Thymus (tissue), 11 donors: Measurements from ENCODE around the gene SIK3. TPM values are rescaled to one million over a fixed set of nuclear protein-coding genes. Genes with fewer than 3 reads are reported as not detected.

Experiments used
- DNase-seq, 9 donors: peaks; one replicate each; pipeline ENCODE4 v3.0.0-alpha.2; 2013; ENCODE audit warnings: low spot score in 9 of 9, low read depth in 6 of 9, missing footprints in 1 of 9
- H3K27ac ChIP-seq, 2 donors: one replicate each; pipeline ENCODE4 v1.5.1; 2013; ENCODE audit warnings: control low read depth in 1 of 2, low read depth in 1 of 2, low read length in 1 of 2, mild to moderate bottlenecking in 1 of 2, moderate library complexity in 1 of 2
- H3K27me3 ChIP-seq, 2 donors: one replicate each; pipeline ENCODE4 v1.5.1; 2013; ENCODE audit warnings: low read length in 1 of 2; ENCODE audit not compliant: control insufficient read depth in 2 of 2, insufficient read depth in 1 of 2
- H3K36me3 ChIP-seq, 2 donors: one replicate each; pipeline ENCODE4 v1.5.1; 2013; ENCODE audit warnings: low read length in 1 of 2, mild to moderate bottlenecking in 1 of 2, moderate library complexity in 1 of 2; ENCODE audit not compliant: control insufficient read depth in 2 of 2, insufficient read depth in 2 of 2
- H3K4me1 ChIP-seq, 2 donors: one replicate each; pipeline ENCODE4 v1.5.1; 2013; ENCODE audit warnings: low read length in 2 of 2; ENCODE audit not compliant: control insufficient read depth in 2 of 2, insufficient read depth in 2 of 2
- H3K4me3 ChIP-seq, 2 donors: one replicate each; pipeline ENCODE4 v1.5.1; 2013; ENCODE audit warnings: low read length in 2 of 2, control low read depth in 1 of 2, mild to moderate bottlenecking in 1 of 2
- H3K9me3 ChIP-seq, 2 donors: one replicate each; pipeline ENCODE4 v1.5.1; 2013; ENCODE audit warnings: low read length in 1 of 2, mild to moderate bottlenecking in 1 of 2; ENCODE audit not compliant: control insufficient read depth in 2 of 2, insufficient read depth in 1 of 2
- WGBS: extraction: QIAGEN DNeasy Blood & Tissue Kit; methylation state at CpG from one replicate; pipeline ENCODE4 v1.1.7; 2013; 5-methylcytosine and 5-hydroxymethylcytosine counted together
- polyA plus RNA-seq: library from polyadenylated mRNA; stranded (reverse); fragments of 200-250 nt; gene quantifications from one replicate; pipeline ENCODE4 v1.2.3, GENCODE V29; 2013
- total RNA-seq: library from RNA; stranded (reverse); fragments of 120-200 nt; gene quantifications from one replicate; pipeline ENCODE4 v1.2.4, GENCODE V29; 2013
- donor health status: healthy.

The SIK3 gene
- total and polyA plus RNA-seq, 2 donors, result 10.3 to 12.2 TPM

- H3K4me3 ChIP-seq, result no peak overlapping the region
- H3K9me3 ChIP-seq, result no peaks in the 10 kb centered on the region
- peak overlapping the region in 1 of 2 donors; percentile 61 for H3K27ac ChIP-seq
- peaks cover 0 to 7% of the 10 kb centered on the region in 2 donors for H3K4me1 ChIP-seq
- H3K27me3 ChIP-seq, result no peaks in the 10 kb centered on the region
- peak in 1 of 9 donors; percentile 55 for DNase-seq
- no peaks in the 10 kb centered on the region for H3K36me3 ChIP-seq
- WGBS, result 52% methylated on average over 7 of the region's 7 CpGs
Measured at GRCh38 chr11:116980136-116980793, 118.0 kb downstream of the SIK3 start.

GRCh38 chr11:116976941-116977570, 121.2 kb downstream of the SIK3 start:
- Histone ChIP-seq H3K36me3 (no peaks in the 10 kb centered on the region), H3K4me1 (peaks cover 0 to 7% of the 10 kb centered on the region in 2 donors), H3K9me3 (no peaks in the 10 kb centered on the region), H3K4me3 (no peak overlapping the region), H3K27ac (no peak overlapping the region), H3K27me3 (no peaks in the 10 kb centered on the region)
- 91% methylated on average over 5 of the region's 5 CpGs for WGBS
- DNase-seq, result no peak

DNA sequence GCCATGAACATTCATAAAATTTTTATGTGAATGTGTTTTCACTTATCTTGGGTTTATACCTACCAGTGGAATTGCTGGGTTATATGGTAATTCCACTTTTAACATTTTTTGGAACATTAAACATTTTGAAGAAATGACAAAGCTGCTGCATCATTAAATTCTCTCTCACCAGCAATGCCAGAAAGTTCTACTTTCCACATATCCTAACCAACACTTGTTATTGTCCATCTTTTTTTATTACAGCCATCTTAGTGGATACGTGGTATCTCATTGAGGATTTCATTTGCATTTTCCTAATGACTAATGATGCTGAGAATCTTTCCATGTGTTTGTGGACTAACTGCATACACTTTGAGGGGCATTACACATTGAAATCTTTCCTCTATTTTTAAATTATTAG, 122.6 kb downstream of the SIK3 start:
- H3K4me3 ChIP-seq, result no peak overlapping the region
- no peaks in the 10 kb centered on the region for H3K27me3 ChIP-seq
- 100% methylated on average over 1 of the region's 1 CpG for WGBS
- peaks cover 0 to 4% of the 10 kb centered on the region in 2 donors for H3K4me1 ChIP-seq
- no peaks in the 10 kb centered on the region for H3K36me3 ChIP-seq
- no peaks in the 10 kb centered on the region for H3K9me3 ChIP-seq
- DNase-seq, result no peak
- H3K27ac ChIP-seq, result no peak overlapping the region

- no peak overlapping the region for H3K27ac ChIP-seq
- no peak overlapping the region for H3K4me3 ChIP-seq
- H3K4me1 ChIP-seq, result no peaks in the 10 kb centered on the region
- DNase-seq, result no peak
- no peaks in the 10 kb centered on the region for H3K36me3 ChIP-seq
- H3K9me3 ChIP-seq, result no peaks in the 10 kb centered on the region
- H3K27me3 ChIP-seq, result no peaks in the 10 kb centered on the region
Measured at GRCh38 chr11:116973270-116973669, 125.0 kb downstream of the SIK3 start.

- no peak overlapping the region for H3K4me3 ChIP-seq
- H3K4me1 ChIP-seq, result no peaks in the 10 kb centered on the region
- no peaks in the 10 kb centered on the region for H3K9me3 ChIP-seq
- DNase-seq, result no peak
- WGBS, result 85% methylated on average over 4 of the region's 4 CpGs
- no peaks in the 10 kb centered on the region for H3K27me3 ChIP-seq
- H3K36me3 ChIP-seq, result no peaks in the 10 kb centered on the region
- H3K27ac ChIP-seq, result no peak overlapping the region
Measured at GRCh38 chr11:116972691-116973090, 125.5 kb downstream of the SIK3 start.

DNA sequence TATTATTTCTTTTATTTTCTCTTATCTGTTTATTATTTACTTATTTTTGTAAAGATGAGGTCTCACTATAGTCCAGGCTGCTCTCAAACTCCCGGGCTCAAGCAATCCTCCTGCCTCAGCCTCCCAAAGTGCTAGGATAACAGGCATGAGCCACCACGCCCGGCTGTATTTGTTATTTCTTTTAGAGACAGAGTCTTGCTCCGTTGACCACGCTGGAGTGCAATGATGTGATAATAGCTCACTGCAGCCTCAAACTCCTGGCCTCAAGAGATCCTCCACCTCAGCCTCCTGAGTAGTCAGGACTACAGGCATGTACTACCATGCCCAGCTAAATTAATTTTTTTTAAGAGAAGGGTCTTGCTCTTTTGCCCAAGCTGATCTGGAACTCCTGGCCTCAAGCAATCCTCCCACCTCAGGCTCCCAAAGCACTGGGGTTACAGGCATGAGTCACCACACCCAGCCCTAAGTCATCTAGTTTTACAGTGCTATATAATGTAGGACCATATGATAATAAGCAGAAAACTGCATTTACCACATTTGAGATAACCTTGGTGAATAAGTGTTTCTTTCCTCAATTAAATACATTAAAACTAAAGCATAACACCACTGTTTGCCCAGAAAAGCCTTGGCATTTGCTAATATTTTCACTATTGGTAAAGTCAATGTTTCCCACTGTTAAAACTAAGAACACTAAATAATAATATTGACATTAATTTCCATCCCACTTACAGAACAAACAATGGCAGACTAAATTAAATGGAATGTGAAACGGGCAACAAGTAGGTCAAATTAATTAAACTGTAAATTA, 127.5 kb downstream of the SIK3 start:
- no peak overlapping the region for H3K27ac ChIP-seq
- no peaks in the 10 kb centered on the region for H3K27me3 ChIP-seq
- 96% methylated on average over 6 of the region's 6 CpGs for WGBS
- no peak for DNase-seq
- no peaks in the 10 kb centered on the region for H3K4me1 ChIP-seq
- no peak overlapping the region for H3K4me3 ChIP-seq
- no peaks in the 10 kb centered on the region for H3K36me3 ChIP-seq
- no peaks in the 10 kb centered on the region for H3K9me3 ChIP-seq

- Histone ChIP-seq H3K27ac (no peak overlapping the region), H3K27me3 (no peaks in the 10 kb centered on the region), H3K36me3 (no peaks in the 10 kb centered on the region), H3K4me3 (no peak overlapping the region), H3K9me3 (no peaks in the 10 kb centered on the region), H3K4me1 (no peaks in the 10 kb centered on the region)
- DNase-seq, result no peak
- WGBS, result 97% methylated on average over 2 of the region's 2 CpGs
Measured at GRCh38 chr11:116969694-116970093, 128.5 kb downstream of the SIK3 start.

- Histone ChIP-seq H3K9me3 (no peaks in the 10 kb centered on the region), H3K27ac (no peak overlapping the region), H3K27me3 (no peaks in the 10 kb centered on the region), H3K36me3 (no peaks in the 10 kb centered on the region), H3K4me3 (no peak overlapping the region), H3K4me1 (no peaks in the 10 kb centered on the region)
- no peak for DNase-seq
- 96% methylated on average over 4 of the region's 4 CpGs for WGBS
Measured at GRCh38 chr11:116964269-116964668, 134.0 kb downstream of the SIK3 start.

DNA sequence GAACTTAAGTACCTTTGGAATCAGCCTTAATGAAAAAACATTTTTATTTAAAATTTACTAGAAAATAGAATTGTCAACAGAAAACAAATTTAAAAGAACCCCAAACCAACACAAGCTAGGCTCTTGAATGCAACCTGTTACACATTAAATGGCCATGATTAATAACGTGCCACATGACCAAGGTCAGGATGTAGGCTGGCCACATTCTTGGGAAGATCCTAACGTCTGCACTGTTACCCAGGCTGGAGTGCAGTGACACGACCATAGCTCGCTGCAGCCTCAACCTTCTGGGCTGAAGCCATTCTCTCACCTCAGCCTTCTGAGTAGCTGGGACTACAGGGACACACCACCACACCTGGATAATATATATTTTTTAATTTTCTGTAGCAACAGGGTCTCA, 134.4 kb downstream of the SIK3 start:
- no peaks in the 10 kb centered on the region for H3K27me3 ChIP-seq
- DNase-seq, result no peak
- H3K27ac ChIP-seq, result no peak overlapping the region
- WGBS, result 74% methylated on average over 4 of the region's 4 CpGs
- H3K4me3 ChIP-seq, result no peak overlapping the region
- no peaks in the 10 kb centered on the region for H3K36me3 ChIP-seq
- H3K9me3 ChIP-seq, result no peaks in the 10 kb centered on the region
- H3K4me1 ChIP-seq, result no peaks in the 10 kb centered on the region
